CD14-positive monocyte (primary cell): ENCODE measurements around the gene NR0B2. TPM values are rescaled to one million over a fixed set of nuclear protein-coding genes. Genes with fewer than 3 reads are reported as not detected.

Experiments
- DNase-seq, 3 donors: peaks; one replicate each; pipeline ENCODE4 v3.0.0-alpha.2; 2011 to 2022
- H2AFZ ChIP-seq: 2 replicates; pipeline ENCODE4 v1.6.0; 2012; ENCODE audit warnings: mild to moderate bottlenecking, low read depth, low read length, inconsistent platforms; ENCODE audit not compliant: insufficient read depth, poor library complexity, severe bottlenecking
- H3K27ac ChIP-seq, 2 donors: 1 replicate in 1 of 2; 2 replicates in 1 of 2; pipeline ENCODE4 v1.5.1; 2012 to 2013; ENCODE audit warnings: low read length in 2 of 2, control low read depth in 1 of 2, inconsistent platforms in 1 of 2, low read depth in 1 of 2, mild to moderate bottlenecking in 1 of 2
- H3K27me3 ChIP-seq, 2 donors: one replicate each; pipeline versions ENCODE4 v1.6.0 to v1.6.1; 2011 to 2013; ENCODE audit warnings: low read length in 2 of 2; ENCODE audit not compliant: control insufficient read depth in 2 of 2, insufficient read depth in 2 of 2
- H3K36me3 ChIP-seq, 2 donors: replicated peaks in 1 of 2; 1 replicate in 1 of 2; 2 replicates in 1 of 2; pipeline versions ENCODE4 v1.5.1 to v1.6.1; 2012 to 2013; ENCODE audit warnings: low read length in 2 of 2, control low read depth in 1 of 2, inconsistent platforms in 1 of 2, mild to moderate bottlenecking in 1 of 2; ENCODE audit not compliant: insufficient read depth in 2 of 2, control insufficient read depth in 1 of 2
- H3K4me1 ChIP-seq, 2 donors: 1 replicate in 1 of 2; 2 replicates in 1 of 2; pipeline versions ENCODE4 v1.5.1 to v1.6.1; 2012 to 2013; ENCODE audit warnings: low read length in 2 of 2, control low read depth in 1 of 2, inconsistent platforms in 1 of 2, mild to moderate bottlenecking in 1 of 2, moderate library complexity in 1 of 2; ENCODE audit not compliant: insufficient read depth in 2 of 2, control insufficient read depth in 1 of 2
- H3K4me2 ChIP-seq: replicated peaks from 2 replicates; pipeline ENCODE3; 2012; ENCODE audit warnings: low read length, moderate library complexity, mild to moderate bottlenecking; ENCODE audit not compliant: poor library complexity, severe bottlenecking; ENCODE audit errors: extremely low read depth
- H3K4me3 ChIP-seq, 3 experiments: fragments of 200-600 bp in 1 of 3; sonication (generic) in 1 of 3; replicated peaks in 1 of 3; 1 replicate in 2 of 3; 2 replicates in 1 of 3; pipeline ENCODE4 v1.5.1; 2011 to 2013; ENCODE audit warnings: low read length in 3 of 3, mild to moderate bottlenecking in 3 of 3, control low read depth in 2 of 3, low read depth in 2 of 3, inconsistent platforms in 1 of 3, moderate library complexity in 1 of 3
- H3K79me2 ChIP-seq: 2 replicates; pipeline ENCODE4 v1.6.0; 2012; ENCODE audit warnings: mild to moderate bottlenecking, control low read depth, inconsistent platforms, low read length, moderate library complexity; ENCODE audit not compliant: insufficient read depth
- H3K9ac ChIP-seq: 2 replicates; pipeline ENCODE4 v1.6.0; 2017; ENCODE audit warnings: low read length, mild to moderate bottlenecking; ENCODE audit not compliant: insufficient read depth, poor library complexity, severe bottlenecking
- H3K9me3 ChIP-seq, 2 donors: replicated peaks in 1 of 2; 1 replicate in 1 of 2; 2 replicates in 1 of 2; pipeline versions ENCODE4 v1.5.1 to v1.6.1; 2012 to 2013; ENCODE audit warnings: low read length in 2 of 2, control low read depth in 1 of 2; ENCODE audit not compliant: control insufficient read depth in 1 of 2, insufficient read depth in 1 of 2
- H4K20me1 ChIP-seq: 2 replicates; pipeline ENCODE4 v1.6.0; 2012; ENCODE audit warnings: mild to moderate bottlenecking, low read length, control low read depth, moderate library complexity; ENCODE audit not compliant: insufficient read depth
- H3K27ac Mint-ChIP-seq, 7 donors: one replicate each; pipeline ENCODE4 v1.8.0; 2020; ENCODE audit warnings: mild to moderate bottlenecking in 7 of 7, mixed read lengths in 7 of 7, moderate library complexity in 6 of 7, inconsistent platforms in 2 of 7
- H3K27me3 Mint-ChIP-seq, 3 donors: one replicate each; pipeline ENCODE4 v1.8.0; 2021 to 2022; ENCODE audit warnings: low read depth in 3 of 3, mild to moderate bottlenecking in 3 of 3, mixed read lengths in 3 of 3, moderate library complexity in 3 of 3, inconsistent platforms in 1 of 3
- H3K36me3 Mint-ChIP-seq, 2 donors: one replicate each; pipeline ENCODE4 v1.8.0; 2020; ENCODE audit warnings: mixed read lengths in 2 of 2, inconsistent platforms in 1 of 2, mild to moderate bottlenecking in 1 of 2
- H3K4me1 Mint-ChIP-seq: one replicate; pipeline ENCODE4 v1.8.0; 2020; ENCODE audit warnings: mild to moderate bottlenecking, mixed read lengths
- H3K4me3 Mint-ChIP-seq, 2 donors: one replicate each; pipeline ENCODE4 v1.8.0; 2020; ENCODE audit warnings: mild to moderate bottlenecking in 2 of 2, mixed read lengths in 2 of 2, moderate library complexity in 1 of 2
- H3K9me3 Mint-ChIP-seq, 7 donors: one replicate each; pipeline ENCODE4 v1.8.0; 2020 to 2022; ENCODE audit warnings: mixed read lengths in 7 of 7, mild to moderate bottlenecking in 6 of 7, moderate library complexity in 6 of 7, inconsistent platforms in 2 of 7
- CTCF ChIP-seq: fragments of 200-600 bp; IDR thresholded peaks from one replicate; pipeline ENCODE4 v1.8.0; 2022; ENCODE audit warnings: antibody characterized with exemption, mild to moderate bottlenecking
- WGBS: methylation state at CpG from one replicate; pipeline ENCODE4 v1.1.5; 2013; ENCODE audit warnings: missing lambda C conversion rate; ENCODE audit not compliant: insufficient coverage; 5-methylcytosine and 5-hydroxymethylcytosine counted together
- intact Hi-C, 2 donors: fragments of 100-400 bp; cut with micrococcal nuclease; formaldehyde crosslinking; loops; one replicate each; pipeline versions ENCODE4 v1.15.0 to v1.15.1; 2023
- polyA plus RNA-seq, 3 donors: library from polyadenylated mRNA; depleted of rRNA in 1 of 3; unstranded in 2 of 3; stranded (reverse) in 1 of 3; fragments of 300-500 nt in 2 of 3; fragments of >200 nt in 1 of 3; fragmentation: Illumina TruSeq in 2 of 3; gene quantifications; 1 replicate in 2 of 3; 2 replicates in 1 of 3; pipeline ENCODE4 v1.2.3, GENCODE V29; 2012 to 2021

NR0B2 gene
- polyA plus RNA-seq, 3 donors: not detected

DNA sequence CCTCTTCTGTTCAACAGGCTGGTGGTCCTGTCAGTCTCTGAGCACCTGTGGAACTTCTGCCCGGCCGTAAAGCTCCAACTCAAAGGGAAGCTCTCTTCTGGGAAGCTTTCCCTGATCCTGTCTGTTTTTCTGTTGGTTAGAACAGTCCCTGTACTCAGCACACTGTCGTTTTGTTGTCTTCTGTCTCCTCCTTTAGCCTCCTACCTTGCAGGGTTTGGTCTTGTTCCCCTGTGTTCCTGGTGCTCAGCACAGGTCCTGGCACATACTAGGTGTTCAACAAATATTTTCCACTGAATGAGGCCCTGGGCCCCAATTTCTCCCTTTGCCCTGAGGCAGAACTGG is 46.8 kb upstream of the NR0B2 start:
- Histone ChIP-seq H3K36me3 (no peaks in the 10 kb centered on the region), H3K79me2 (no peaks in the 10 kb centered on the region), H2AFZ (no peak overlapping the region), H3K27ac (no peak overlapping the region), H3K9ac (peak overlapping the region; percentile 54), H3K9me3 (peaks cover 0 to 11% of the 10 kb centered on the region in 2 donors), H4K20me1 (no peaks in the 10 kb centered on the region), H3K4me1 (peaks cover 7 to 14% of the 10 kb centered on the region in 2 donors), H3K4me3 (peak overlapping the region in 1 of 3 experiments; percentile 68), H3K27me3 (peaks cover 33 to 42% of the 10 kb centered on the region in 2 donors), H3K4me2 (peak overlapping the region; percentile 77)
- DNase-seq: no peak
- TF ChIP-seq CTCF: no peak
- Mint-ChIP-seq H3K4me3 (peak overlapping the region; percentile 39 to 91), H3K27ac (peak overlapping the region in 1 of 7 donors; percentile 35), H3K4me1 (peaks cover 18% of the 10 kb centered on the region), H3K27me3 (peaks cover 43 to 61% (median 51%) of the 10 kb centered on the region in 3 donors), H3K9me3 (peaks cover 2 to 8% (median 5%) of the 10 kb centered on the region in 7 donors), H3K36me3 (peaks cover 3 to 4% of the 10 kb centered on the region in 2 donors)
- intact Hi-C loops: no loop called here
- WGBS: 45% methylated on average over 3 of the region's 3 CpGs

- no peaks in the 10 kb centered on the region for H4K20me1 ChIP-seq
- peaks cover 0 to 11% of the 10 kb centered on the region in 2 donors for H3K9me3 ChIP-seq
- Mint-ChIP-seq H3K4me3 (peak within 1 kb of the TSS; percentile 43 to 91), H3K27me3 (peaks cover 43 to 64% (median 51%) of the 10 kb centered on the region in 3 donors), H3K9me3 (peaks cover 2 to 10% (median 5%) of the 10 kb centered on the region in 7 donors), H3K36me3 (peaks cover 3 to 4% of the 10 kb centered on the region in 2 donors), H3K4me1 (peaks cover 18% of the 10 kb centered on the region), H3K27ac (peak within 1 kb of the TSS in 1 of 7 donors; percentile 35)
- no peak for DNase-seq
- H3K27me3 ChIP-seq: peaks cover 33 to 42% of the 10 kb centered on the region in 2 donors
- no peaks in the 10 kb centered on the region for H3K79me2 ChIP-seq
- H3K4me1 ChIP-seq: peaks cover 7 to 14% of the 10 kb centered on the region in 2 donors
- H3K4me2 ChIP-seq: peak within 1 kb of the TSS; percentile 77
- peak within 1 kb of the TSS; percentile 77 for H2AFZ ChIP-seq
- no peaks in the 10 kb centered on the region for H3K36me3 ChIP-seq
- peak within 1 kb of the TSS; percentile 17 to 68 (median 27) for H3K4me3 ChIP-seq
- intact Hi-C loops: no loop called here
- no peak within 1 kb of the TSS for H3K27ac ChIP-seq
- TF ChIP-seq CTCF: peak; percentile 7
- peak within 1 kb of the TSS; percentile 54 for H3K9ac ChIP-seq
- WGBS: 2% methylated on average over 78 of the region's 86 CpGs
Measured at GRCh38 chr1:26959722-26960624, 46.2 kb upstream of the NR0B2 start, which contains the start of gene KDF1. Gene KDF1, minus strand, starts transcription at chr1:26960468. Its CDS starts 8,088 bp downstream, at chr1:26952380.
